Muscle layer of colon (tissue), 2 donors: Measurements from ENCODE around the gene HS6ST3.

Experiments used
- H3K27ac ChIP-seq: one replicate; pipeline ENCODE4 v1.7.0; 2013; ENCODE audit warnings: low read depth, mild to moderate bottlenecking, low read length, moderate library complexity
- H3K27me3 ChIP-seq, 2 donors: one replicate each; pipeline ENCODE4 v1.7.0; 2013; ENCODE audit warnings: low read length in 2 of 2, mild to moderate bottlenecking in 2 of 2; ENCODE audit not compliant: insufficient read depth in 2 of 2, control insufficient read depth in 1 of 2
- H3K36me3 ChIP-seq: one replicate; pipeline ENCODE4 v1.7.0; 2013; ENCODE audit warnings: mild to moderate bottlenecking, low read length; ENCODE audit not compliant: insufficient read depth
- H3K4me1 ChIP-seq: one replicate; pipeline ENCODE4 v1.7.0; 2013; ENCODE audit warnings: mild to moderate bottlenecking, low read length; ENCODE audit not compliant: insufficient read depth
- H3K4me3 ChIP-seq, 2 donors: one replicate each; pipeline ENCODE4 v1.7.0; 2013; ENCODE audit warnings: low read length in 2 of 2, low read depth in 1 of 2, mild to moderate bottlenecking in 1 of 2, moderate library complexity in 1 of 2
- H3K9ac ChIP-seq: one replicate; pipeline ENCODE4 v1.7.0; 2013; ENCODE audit warnings: low read length
- H3K9me3 ChIP-seq: one replicate; pipeline ENCODE4 v1.7.0; 2013; ENCODE audit warnings: mild to moderate bottlenecking, low read length
- donor health status: abdominal sarcoma.
- donor health status: Adenocarcinoma of cecum.

The HS6ST3 gene

DNA sequence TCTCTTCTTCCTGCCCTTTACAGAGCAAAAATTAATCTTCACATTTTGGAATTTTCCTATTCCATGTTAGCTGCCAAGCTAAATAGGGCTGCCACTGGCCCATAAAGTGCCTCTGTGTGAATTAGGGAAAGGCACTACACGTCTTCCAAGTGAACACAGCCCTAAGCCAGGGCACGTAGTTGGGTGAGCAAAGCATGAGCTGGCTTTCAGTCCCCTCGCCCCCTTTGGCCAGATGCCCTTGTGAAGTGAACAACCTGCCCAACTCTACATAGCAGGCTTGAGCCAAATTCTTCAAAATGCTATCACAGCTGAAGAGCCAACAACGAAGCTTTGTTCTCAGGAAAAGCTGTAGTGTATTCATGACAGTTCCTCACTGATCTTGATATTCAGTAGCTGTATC is 691.2 kb downstream of the HS6ST3 start:
- H3K36me3 ChIP-seq = no peaks in the 10 kb centered on the region

GRCh38 chr13:96782186-96782585 is 692.3 kb downstream of the HS6ST3 start:
- Histone ChIP-seq H3K27ac (no peak overlapping the region), H3K27me3 (no peaks in the 10 kb centered on the region), H3K4me3 (no peak overlapping the region), H3K9me3 (peaks cover 3% of the 10 kb centered on the region), H3K9ac (no peak overlapping the region), H3K36me3 (no peaks in the 10 kb centered on the region), H3K4me1 (no peaks in the 10 kb centered on the region)

More for the DNA sequence above, 691.2 kb downstream of the HS6ST3 start:
- Histone ChIP-seq H3K9ac (no peak overlapping the region), H3K27ac (no peak overlapping the region), H3K9me3 (peaks cover 3% of the 10 kb centered on the region), H3K27me3 (no peaks in the 10 kb centered on the region), H3K4me3 (no peak overlapping the region), H3K4me1 (no peaks in the 10 kb centered on the region)

DNA sequence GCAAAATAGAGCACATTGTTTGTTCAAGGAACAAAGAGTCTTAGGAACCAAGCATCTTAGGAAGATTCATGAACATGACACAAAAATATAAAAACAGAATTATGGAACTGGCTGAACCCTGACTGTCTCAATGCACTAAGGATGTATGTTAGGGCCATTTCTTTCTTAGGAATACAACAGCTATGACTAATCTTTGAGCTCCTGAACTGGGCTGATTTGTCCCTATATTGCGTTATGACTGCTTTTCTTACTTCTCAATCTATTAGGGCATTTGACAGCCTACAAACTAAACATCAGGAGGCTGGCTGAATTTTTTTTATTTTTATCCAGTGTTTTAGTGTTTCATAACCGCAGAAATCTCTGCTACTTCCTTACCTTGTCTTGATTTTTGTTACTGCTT is 693.1 kb downstream of the HS6ST3 start:
- H3K4me3 ChIP-seq = no peak overlapping the region
- no peaks in the 10 kb centered on the region for H3K36me3 ChIP-seq
- H3K9ac ChIP-seq = no peak overlapping the region
- H3K4me1 ChIP-seq = no peaks in the 10 kb centered on the region
- peaks cover 2% of the 10 kb centered on the region for H3K9me3 ChIP-seq
- H3K27me3 ChIP-seq = no peaks in the 10 kb centered on the region
- no peak overlapping the region for H3K27ac ChIP-seq

DNA sequence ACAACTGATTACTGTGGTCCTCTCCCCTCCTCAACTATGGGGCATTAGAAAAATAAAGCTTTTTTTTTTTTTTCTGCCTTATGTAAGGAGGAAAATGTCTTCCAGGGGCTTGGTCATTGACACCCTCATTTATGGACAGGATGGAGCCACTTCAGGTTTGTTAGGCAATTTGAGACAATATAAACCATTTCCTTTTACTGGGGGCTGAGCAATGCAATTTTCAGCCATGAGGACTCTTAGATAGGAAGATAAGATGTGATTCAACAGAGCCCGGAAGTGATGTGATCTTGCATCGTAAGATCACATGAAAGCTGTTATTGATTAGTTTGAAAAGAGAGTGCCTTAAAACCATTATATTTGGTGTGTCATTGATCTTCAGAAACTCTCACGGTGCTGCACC is 693.6 kb downstream of the HS6ST3 start:
- Histone ChIP-seq H3K27me3 (no peaks in the 10 kb centered on the region), H3K9me3 (no peaks in the 10 kb centered on the region), H3K36me3 (no peaks in the 10 kb centered on the region), H3K4me3 (no peak overlapping the region), H3K9ac (no peak overlapping the region), H3K27ac (no peak overlapping the region), H3K4me1 (no peaks in the 10 kb centered on the region)

DNA sequence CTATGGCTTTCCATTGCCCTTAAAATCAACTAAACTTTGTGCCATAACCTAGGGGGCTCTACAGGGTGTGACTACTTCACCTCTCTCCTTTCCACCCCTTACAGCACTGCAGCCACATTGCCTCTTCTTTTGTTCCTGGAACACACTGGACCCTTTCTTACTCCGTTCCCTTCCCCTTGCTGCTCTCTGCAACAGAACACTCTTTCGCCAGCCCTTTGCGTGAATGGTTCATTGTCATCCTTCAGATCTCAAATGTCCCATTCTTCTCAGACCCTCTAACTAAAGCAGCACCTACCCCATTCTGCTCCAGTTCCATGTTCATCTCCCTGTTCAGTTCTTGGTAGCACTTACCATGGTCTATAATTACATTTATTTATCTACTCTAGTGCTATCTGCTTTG is 696.1 kb downstream of the HS6ST3 start:
- Histone ChIP-seq H3K9ac (no peak overlapping the region), H3K27me3 (no peaks in the 10 kb centered on the region), H3K4me3 (no peak overlapping the region), H3K9me3 (no peaks in the 10 kb centered on the region), H3K4me1 (no peaks in the 10 kb centered on the region), H3K27ac (no peak overlapping the region), H3K36me3 (no peaks in the 10 kb centered on the region)

DNA sequence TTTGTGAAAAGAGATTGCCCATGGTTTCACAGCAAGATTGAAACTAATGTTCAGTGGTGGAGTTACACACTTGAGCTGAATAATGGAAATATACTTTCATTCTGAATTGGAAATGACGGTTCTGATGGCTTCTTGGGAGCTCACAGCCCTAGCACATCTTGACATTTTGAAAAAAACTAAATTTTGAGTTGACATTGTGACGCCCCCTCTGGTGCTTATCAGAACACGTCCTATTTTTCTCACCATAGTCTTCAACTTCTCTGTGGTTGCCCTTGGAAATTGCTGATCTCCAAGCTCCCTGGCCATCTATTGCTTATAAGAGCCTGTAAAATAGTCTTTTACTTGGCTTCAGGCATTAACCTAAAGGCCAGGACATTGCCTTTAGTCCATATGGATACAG is 702.3 kb downstream of the HS6ST3 start:
- H3K4me1 ChIP-seq = no peaks in the 10 kb centered on the region
- no peak overlapping the region for H3K27ac ChIP-seq

DNA sequence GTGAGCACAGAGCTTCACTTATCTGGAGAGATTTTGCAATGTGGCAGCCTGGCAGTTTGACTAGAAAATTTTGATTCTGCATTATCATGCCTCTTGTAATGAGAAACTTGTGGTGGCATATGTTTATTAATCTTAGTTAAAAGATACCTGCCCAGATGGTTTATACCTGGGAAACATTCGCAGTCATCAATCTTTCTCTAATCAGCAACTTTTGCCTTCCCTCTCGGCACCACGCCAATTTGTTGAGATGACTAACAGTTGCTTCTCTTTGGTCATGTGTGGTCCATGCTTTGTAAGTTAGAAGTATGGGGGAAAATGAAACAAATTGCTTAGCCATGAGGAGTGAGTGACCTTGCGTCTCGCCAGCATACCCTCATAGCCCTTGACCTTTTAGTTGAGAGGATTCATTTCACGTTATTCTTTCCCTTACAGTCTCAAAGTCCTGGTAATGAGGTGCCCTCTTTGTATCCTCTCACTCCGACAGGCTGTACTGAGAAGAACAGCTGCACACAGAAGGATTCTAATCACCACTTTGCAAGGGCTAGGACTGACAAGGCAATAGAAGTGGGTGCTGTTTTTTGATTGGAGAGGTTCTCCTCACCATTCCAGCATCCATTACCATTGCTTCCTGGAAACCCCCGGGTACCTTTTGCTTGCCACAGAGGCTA is 703.0 kb downstream of the HS6ST3 start:
- no peaks in the 10 kb centered on the region for H3K4me1 ChIP-seq

More for the DNA sequence above, 702.3 kb downstream of the HS6ST3 start:
- Histone ChIP-seq H3K9ac (no peak overlapping the region), H3K9me3 (no peaks in the 10 kb centered on the region), H3K4me3 (no peak overlapping the region), H3K27me3 (no peaks in the 10 kb centered on the region), H3K36me3 (no peaks in the 10 kb centered on the region)

DNA sequence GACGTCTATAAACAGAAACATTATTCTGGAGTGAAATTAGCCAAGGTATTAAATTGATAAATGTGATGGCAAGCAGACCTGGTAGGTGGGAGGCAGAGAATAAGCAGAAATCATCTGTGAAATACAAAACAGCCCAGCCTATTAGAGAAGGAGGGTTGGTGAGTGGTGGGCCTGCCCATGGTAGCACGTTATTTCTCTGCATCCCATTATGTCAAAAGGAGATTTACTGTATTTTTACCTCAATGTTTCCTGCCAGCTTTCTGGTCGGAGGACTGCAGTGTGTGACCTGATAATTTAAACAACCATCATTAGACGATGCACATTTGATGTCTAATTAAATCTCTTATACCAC is 703.5 kb downstream of the HS6ST3 start:
- no peaks in the 10 kb centered on the region for H3K36me3 ChIP-seq
- no peaks in the 10 kb centered on the region for H3K27me3 ChIP-seq
- no peak overlapping the region for H3K4me3 ChIP-seq
- no peak overlapping the region for H3K27ac ChIP-seq
- no peak overlapping the region for H3K9ac ChIP-seq
- H3K9me3 ChIP-seq = no peaks in the 10 kb centered on the region
- no peaks in the 10 kb centered on the region for H3K4me1 ChIP-seq

More for the DNA sequence above, 703.0 kb downstream of the HS6ST3 start:
- no peaks in the 10 kb centered on the region for H3K9me3 ChIP-seq
- H3K9ac ChIP-seq = no peak overlapping the region
- no peaks in the 10 kb centered on the region for H3K27me3 ChIP-seq
- no peak overlapping the region for H3K27ac ChIP-seq
- H3K36me3 ChIP-seq = no peaks in the 10 kb centered on the region
- no peak overlapping the region for H3K4me3 ChIP-seq

DNA sequence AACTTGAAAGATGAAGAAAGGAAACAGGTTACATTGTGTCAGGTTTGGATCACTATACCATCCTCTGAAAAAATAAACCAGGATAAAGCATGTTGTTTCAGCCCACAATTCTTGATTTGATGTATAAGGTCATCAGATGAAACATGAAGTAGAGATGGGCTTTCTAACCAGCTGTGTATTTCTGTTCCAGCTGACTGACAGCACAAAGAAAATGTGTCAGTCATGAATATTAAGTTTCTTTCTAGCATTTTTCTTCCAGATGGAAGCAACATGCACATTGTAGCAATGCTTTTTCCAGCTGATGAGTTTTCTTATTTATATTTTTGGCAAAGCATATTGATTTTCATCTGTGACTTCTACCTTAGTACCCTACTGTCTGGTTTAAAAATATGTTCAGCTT is 704.8 kb downstream of the HS6ST3 start:
- Histone ChIP-seq H3K4me3 (no peak overlapping the region), H3K27me3 (no peaks in the 10 kb centered on the region), H3K9me3 (no peaks in the 10 kb centered on the region), H3K4me1 (no peaks in the 10 kb centered on the region), H3K27ac (no peak overlapping the region), H3K9ac (no peak overlapping the region), H3K36me3 (no peaks in the 10 kb centered on the region)

DNA sequence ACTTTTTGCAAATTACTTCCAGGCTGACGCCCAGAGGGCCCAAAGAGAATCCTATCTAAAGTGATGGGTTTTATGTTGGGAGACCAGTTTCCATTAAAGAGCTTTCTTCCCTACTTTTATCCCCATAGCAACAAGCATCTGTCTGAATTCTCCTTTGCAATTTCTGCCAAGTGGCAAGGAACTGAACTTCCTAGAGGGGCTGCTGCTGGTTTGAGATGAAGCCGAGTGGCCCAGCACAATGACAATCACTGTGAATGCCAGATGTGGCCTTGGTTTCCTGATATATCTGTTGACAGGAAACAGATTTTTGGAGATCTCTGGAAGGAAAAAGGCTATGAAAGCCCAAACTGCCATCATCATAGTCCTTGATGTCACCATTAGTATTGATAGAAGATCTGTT is 705.8 kb downstream of the HS6ST3 start:
- Histone ChIP-seq H3K9me3 (no peaks in the 10 kb centered on the region), H3K4me1 (no peaks in the 10 kb centered on the region), H3K27ac (no peak overlapping the region), H3K4me3 (no peak overlapping the region), H3K36me3 (no peaks in the 10 kb centered on the region), H3K27me3 (no peaks in the 10 kb centered on the region), H3K9ac (no peak overlapping the region)

DNA sequence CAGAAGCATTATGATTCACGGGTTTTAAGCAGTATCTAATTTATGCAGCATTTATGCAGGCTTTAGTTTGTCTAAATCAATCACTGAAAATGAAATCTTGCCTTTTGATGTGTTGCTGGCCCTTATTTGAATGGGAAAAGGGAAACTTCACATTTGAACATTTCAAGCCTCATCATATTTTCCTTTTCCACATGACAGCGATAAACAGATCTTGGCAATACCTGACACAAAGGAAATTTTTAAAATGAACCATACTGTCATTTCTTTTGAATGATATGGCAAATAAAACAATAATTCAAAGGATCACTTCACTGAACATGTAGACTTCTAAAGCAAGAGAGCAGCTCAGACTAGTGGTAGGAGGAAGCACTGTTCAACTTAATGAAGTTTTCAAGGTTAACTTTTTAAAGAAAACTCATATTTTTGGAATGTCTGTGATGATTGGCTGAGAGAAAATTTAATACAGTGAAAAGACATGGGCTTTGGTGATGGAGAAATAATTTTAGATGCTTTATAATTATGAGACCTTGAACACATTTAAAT is 706.3 kb downstream of the HS6ST3 start:
- Histone ChIP-seq H3K36me3 (no peaks in the 10 kb centered on the region), H3K4me1 (no peaks in the 10 kb centered on the region), H3K27ac (no peak overlapping the region), H3K9me3 (no peaks in the 10 kb centered on the region), H3K9ac (no peak overlapping the region), H3K4me3 (no peak overlapping the region), H3K27me3 (no peaks in the 10 kb centered on the region)

DNA sequence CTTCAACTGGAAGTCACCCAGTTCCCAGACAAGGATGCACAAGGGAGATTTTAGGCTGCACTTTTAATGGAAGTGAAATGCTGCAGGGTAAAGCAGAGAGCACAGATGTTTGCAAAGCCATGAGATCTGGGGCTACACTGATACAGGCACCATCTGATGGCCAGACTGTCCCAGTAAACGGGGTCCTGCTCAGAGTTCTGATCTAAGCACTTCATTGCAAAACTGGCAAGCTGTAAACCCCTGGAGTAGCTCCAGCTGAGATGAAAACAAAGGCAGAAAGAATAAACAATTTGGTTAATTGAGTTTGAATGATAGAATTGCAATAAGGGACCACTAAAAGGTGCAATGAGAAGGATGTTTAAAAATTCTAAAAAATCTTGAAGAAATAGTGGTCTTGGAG is 707.2 kb downstream of the HS6ST3 start:
- Histone ChIP-seq H3K27ac (no peak overlapping the region), H3K4me3 (no peak overlapping the region), H3K4me1 (no peaks in the 10 kb centered on the region), H3K36me3 (no peaks in the 10 kb centered on the region), H3K9ac (no peak overlapping the region), H3K27me3 (no peaks in the 10 kb centered on the region), H3K9me3 (no peaks in the 10 kb centered on the region)
